Caki2 (cell line): ENCODE data around the gene CCDC88B. TPM values are rescaled to one million over a fixed set of nuclear protein-coding genes. Genes with fewer than 3 reads are reported as not detected.

Experiments used
- DNase-seq: peaks from one replicate; pipeline ENCODE4 v3.0.0-alpha.2; 2015; ENCODE audit warnings: low read depth
- in situ Hi-C: cut with HindIII; loops from 2 replicates; pipeline ENCODE4 v1.10.0; 2016; ENCODE audit warnings: low sequenced_read_pairs, low pct_unique_long_range_greater_than_20kb, mixed read lengths
- total RNA-seq: library from RNA; depleted of rRNA; stranded (reverse); fragments of >200 nt; shearing (Covaris generic); gene quantifications from 2 replicates; pipeline ENCODE4 v1.2.3, GENCODE V29; 2014; ENCODE audit warnings: low replicate concordance

CCDC88B gene
- total RNA-seq, 1 experiment from 2014 or later, result 4.9 TPM

- in situ Hi-C loops, result no loop called here
- DNase-seq, result no peak
These were observed 28.1 kb downstream of the CCDC88B start for GRCh38 chr11:64367931-64368672.

DNA sequence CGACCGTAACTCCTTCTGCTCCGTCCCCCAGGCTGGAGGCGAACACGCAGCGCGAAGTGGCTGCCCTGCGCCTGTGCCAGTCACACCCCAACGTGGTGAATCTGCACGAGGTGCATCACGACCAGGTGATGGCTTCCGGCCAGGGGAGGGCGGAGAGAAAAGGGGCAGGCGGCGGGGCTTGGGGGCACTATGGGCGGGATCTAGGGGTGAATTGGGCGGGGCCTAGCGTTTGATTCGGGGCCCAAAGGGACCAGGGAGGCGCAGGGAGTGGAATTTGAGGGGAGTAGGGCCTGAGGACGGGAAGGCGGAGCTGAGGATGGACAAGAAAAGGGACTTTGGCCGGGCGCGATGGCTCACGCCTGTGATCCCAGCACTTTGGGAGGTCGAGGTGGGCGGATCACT lies 28.7 kb downstream of the CCDC88B start:
- in situ Hi-C loops, result no loop called here
- DNase-seq, result no peak

DNA sequence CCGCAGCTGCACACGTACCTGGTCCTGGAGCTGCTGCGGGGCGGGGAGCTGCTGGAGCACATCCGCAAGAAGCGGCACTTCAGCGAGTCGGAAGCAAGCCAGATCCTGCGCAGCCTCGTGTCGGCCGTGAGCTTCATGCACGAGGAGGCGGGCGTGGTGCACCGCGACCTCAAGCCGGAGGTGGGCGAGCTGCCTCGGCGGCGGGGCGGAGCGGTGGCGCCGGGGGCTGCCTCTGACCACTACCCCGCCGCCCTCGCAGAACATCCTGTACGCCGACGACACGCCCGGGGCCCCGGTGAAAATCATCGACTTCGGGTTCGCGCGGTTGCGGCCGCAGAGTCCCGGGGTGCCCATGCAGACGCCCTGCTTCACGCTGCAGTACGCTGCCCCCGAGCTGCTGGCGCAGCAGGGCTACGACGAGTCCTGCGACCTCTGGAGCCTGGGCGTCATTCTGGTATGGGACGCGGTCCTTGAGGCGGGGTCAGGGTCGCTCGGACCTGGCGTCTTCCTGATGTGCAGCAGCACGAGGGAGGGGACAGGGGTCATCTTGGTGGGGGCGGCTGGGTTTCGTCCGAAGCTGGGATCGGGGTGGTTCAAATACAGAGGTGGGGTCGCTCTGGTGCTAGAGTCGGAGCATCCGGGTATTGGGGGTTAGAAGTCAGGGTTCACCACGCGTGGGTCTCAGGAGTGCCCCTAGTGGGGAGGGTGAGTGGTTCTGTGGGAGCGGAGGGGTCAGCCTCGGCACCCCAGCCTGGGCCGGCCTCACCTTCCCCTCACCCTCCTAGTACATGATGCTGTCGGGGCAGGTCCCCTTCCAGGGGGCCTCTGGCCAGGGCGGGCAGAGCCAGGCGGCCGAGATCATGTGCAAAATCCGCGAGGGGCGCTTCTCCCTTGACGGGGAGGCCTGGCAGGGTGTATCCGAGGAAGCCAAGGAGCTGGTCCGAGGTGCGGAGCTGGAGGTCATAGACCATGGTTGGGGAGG lies 29.7 kb downstream of the CCDC88B start:
- in situ Hi-C loops, result no loop called here

GRCh38 chr11:64371201-64371600 lies 31.2 kb downstream of the CCDC88B start:
- DNase-seq, result no peak
- in situ Hi-C loops, result no loop called here

More for the DNA sequence above, 29.7 kb downstream of the CCDC88B start:
- DNase-seq, result no peak

GRCh38 chr11:64372021-64372420 lies 32.0 kb downstream of the CCDC88B start:
- no peak for DNase-seq
- in situ Hi-C loops, result no loop called here

DNA sequence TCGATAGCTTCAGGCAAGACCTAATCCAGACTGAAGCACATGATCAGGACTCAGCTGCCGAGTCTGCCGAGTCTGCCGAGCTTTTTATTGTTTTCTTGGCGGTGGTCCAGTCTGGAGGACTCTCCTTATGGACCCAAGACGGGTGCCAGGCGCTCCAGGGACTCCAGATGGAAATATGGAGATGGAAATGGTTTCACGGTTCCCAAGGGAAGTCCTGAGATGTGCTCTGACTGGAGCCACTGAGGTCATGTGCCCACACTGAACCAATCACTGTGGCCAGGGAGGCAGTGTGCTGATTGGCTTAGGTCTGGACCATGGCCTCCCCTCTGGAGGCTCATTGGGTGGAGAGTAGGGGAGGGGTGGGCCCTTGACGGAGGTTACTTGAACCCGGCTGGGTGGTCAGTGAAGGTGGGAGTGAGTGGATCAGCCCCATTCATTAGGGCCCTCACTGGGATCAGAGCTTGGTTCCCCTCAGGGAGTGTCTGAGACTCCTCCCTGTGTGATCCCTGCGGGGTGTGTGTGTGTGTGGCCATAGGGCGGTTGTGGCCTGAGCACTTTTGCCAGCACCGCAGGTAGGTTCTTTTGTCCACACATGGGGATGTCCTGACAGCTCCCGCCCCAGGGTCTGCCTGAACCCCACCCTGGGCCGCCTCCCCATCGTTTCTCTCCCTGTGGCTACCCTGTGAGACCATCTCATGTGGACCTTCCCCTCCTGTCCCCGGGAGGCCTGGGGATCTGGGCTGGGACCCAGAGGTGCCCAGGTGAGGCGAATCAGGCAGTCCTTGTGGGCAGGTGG lies 33.0 kb downstream of the CCDC88B start:
- DNase-seq, result peak; percentile 87
- in situ Hi-C loops, result no loop called here

DNA sequence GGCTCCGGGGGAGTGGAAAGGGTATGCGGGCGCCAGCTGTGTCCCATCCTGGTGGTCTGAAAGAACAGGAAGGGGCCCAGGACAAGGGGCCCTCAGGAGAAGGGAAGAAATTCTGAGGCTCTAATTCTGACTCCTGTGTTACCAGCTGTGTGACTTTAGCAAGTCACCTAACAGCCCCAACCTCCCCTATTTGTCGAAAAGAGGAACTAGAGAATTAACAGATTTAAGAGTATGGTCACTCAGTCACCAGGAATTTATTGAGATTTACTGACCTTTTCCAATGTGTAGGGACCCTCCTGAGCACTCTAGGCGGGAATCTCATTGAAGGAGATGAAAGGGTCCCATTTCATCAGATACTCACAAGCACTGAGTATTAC lies 33.6 kb downstream of the CCDC88B start:
- DNase-seq, result no peak
- in situ Hi-C loops, result no loop called here

- in situ Hi-C loops, result no loop called here
These were observed 36.1 kb downstream of the CCDC88B start for GRCh38 chr11:64376071-64376470.

DNA sequence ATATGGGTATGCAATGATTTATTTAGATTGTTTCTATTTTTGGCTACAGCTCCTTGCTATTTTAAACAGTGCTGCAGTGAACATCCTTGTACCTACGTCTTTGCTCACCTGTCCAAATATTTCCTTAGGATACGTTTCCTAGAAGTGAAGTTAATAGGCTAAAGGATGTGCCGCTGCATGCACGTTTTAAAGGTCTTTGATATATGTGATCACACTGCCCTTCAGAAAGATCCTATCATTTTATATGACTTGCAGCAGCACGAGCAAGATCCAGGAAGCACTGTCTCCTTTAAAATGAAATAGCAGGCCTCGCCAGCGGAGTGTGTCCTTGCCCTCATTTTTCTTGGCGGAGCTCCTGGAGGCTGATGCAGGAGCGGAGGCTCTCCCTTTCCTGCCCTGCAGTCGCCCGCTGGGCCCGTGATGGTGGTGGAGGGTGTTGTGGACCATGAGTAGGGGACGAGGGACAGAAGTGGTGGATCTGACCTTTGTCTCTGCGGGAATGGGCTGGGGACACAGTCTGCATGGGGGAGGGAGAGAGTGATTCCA lies 38.4 kb downstream of the CCDC88B start:
- in situ Hi-C loops, result no loop called here
- DNase-seq, result no peak

More at GRCh38 chr11:64376071-64376470, 36.1 kb downstream of the CCDC88B start:
- no peak for DNase-seq

DNA sequence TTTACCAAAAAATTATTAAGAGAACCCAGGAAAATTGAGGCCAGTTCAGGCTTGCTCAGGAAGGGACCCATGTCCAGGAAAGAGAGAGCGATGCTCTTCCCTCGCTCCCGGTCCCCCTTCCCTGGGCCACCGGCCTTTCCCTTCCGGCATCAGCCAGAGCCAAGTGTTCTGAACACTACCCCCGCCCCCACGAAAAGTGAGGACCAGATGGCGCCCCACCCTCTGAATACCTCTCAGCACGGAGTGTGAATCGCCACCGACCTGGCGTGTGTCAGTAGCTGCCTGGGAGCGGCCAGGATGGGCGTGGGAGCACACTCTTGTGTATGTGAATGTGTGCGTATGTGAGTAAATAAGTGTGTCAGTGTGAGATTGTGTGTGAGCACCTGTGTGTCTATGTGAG lies 39.2 kb downstream of the CCDC88B start:
- DNase-seq, result no peak

GRCh38 chr11:64379817-64380709 lies 40.1 kb downstream of the CCDC88B start:
- no peak for DNase-seq
- in situ Hi-C loops, result no loop called here

More for the DNA sequence above, 39.2 kb downstream of the CCDC88B start:
- in situ Hi-C loops, result no loop called here

GRCh38 chr11:64381350-64381749 lies 41.3 kb downstream of the CCDC88B start:
- in situ Hi-C loops, result no loop called here
- DNase-seq, result no peak

DNA sequence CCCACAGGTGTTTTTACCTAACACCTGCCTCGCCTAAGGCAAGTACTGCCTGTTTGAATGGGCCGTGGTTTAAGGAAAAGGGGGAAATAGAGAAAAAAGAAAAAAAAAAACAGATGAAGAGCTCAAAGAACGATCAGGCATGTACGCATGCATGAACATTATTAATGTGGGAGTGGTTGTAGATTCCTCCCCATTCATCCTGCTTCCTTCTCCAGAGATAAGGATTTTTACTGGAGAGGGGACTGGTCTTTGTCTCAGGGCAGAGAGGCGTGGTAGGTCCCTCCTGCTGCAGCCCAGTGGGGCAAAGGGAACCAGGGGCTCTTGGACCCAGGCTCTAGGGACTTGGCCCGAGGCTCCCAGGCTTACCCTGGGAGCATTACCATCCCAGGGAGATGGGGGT lies 42.0 kb downstream of the CCDC88B start:
- in situ Hi-C loops, result no loop called here
- DNase-seq, result no peak

GRCh38 chr11:64382586-64382985 lies 42.6 kb downstream of the CCDC88B start:
- in situ Hi-C loops, result no loop called here
- DNase-seq, result no peak

DNA sequence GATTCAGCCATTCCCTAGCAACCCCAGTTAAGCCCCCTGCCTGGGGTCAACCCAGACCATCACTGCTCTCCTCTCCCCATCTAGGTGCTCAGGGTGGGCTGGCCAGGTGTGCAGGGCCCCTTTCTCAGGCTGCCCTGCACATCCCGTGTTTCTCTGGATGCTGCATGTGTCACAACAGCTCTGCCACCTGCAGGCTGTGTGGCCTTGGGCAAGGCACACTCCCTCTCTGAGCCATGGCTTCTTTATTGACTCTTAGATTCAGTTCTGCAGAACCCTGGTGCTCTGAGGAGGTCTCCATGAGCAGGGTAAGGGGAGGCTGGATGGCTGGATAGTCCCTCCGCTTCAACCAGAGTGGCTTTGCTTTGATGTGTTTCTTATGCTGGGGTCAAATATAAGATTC lies 43.6 kb downstream of the CCDC88B start:
- no peak for DNase-seq
- in situ Hi-C loops, result no loop called here

- DNase-seq, result no peak
- in situ Hi-C loops, result no loop called here
These were observed 44.2 kb downstream of the CCDC88B start for GRCh38 chr11:64384028-64384737.
